Suprapubic skin (tissue), 4 donors: Measurements from ENCODE around the gene BRD3OS.

Experiments used
- CTCF ChIP-seq, 2 donors: fragments of 200-600 bp in 1 of 2; fragments of 450-650 bp in 1 of 2; sonication (generic) in 1 of 2; IDR thresholded peaks; one replicate each; pipeline ENCODE4 v1.5.1; 2016 to 2019; ENCODE audit warnings: antibody characterized with exemption in 2 of 2, mild to moderate bottlenecking in 1 of 2, moderate library complexity in 1 of 2
- POLR2A ChIP-seq, 2 donors: fragments of 450-650 bp; IDR thresholded peaks; one replicate each; pipeline ENCODE4 v1.6.1; 2017; ENCODE audit warnings: antibody characterized with exemption in 2 of 2, mild to moderate bottlenecking in 2 of 2, moderate library complexity in 2 of 2
- POLR2AphosphoS5 ChIP-seq, 3 donors: sonication (generic); formaldehyde crosslinking; IDR thresholded peaks; one replicate each; pipeline ENCODE4 v1.6.1; 2017; ENCODE audit warnings: antibody characterized with exemption in 3 of 3

GRCh38 chr9:134069480-134070399 lies 44.5 kb downstream of the BRD3OS start:
- TF ChIP-seq POLR2AphosphoS5 (IDR thresholded peaks at IDR 0.05) (no peak), POLR2A (IDR thresholded peaks at IDR 0.05) (no peak), CTCF (IDR thresholded peaks at IDR 0.05) (no peak)
